ENCODE measurements around the gene DLGAP1. TPM values are rescaled to one million over a fixed set of nuclear protein-coding genes. Genes with fewer than 3 reads are reported as not detected.

The DLGAP1 gene
- total and polyA plus RNA-seq, 2 of the 4 experiments (the other 2 are of a cell fraction) = under 0.01 to 0.09 TPM

DNA sequence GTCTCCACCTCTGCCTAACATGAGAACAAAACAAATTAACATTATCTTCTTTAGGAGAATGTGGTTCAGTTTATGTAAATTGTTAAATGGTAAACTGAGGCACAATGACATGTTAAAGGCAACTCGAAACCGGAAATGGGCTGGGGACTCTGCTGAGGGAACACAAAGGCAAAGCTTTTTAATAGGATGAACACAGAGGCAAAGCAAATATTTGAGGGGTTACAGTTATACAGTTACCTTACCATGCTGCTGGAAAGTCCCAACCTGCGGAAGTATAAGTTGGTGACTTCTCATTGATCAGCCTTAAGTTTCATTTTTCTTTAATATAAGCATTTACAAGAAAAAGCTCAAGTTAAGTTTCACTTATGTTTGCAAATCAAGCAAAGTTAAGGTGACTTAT is 195.0 kb downstream of the DLGAP1 start:
- Histone ChIP-seq H2AK9ac (replicated peaks; ENCODE audit: low read depth, low read length, poor library complexity) (no peak overlapping the region), H2BK15ac (ENCODE audit: low read depth, low read length) (no peak overlapping the region), H3K36me3 (ENCODE audit: control insufficient read depth, insufficient read depth, low read length) (no peaks in the 10 kb centered on the region), H2BK20ac (ENCODE audit: low read depth, low read length) (no peak overlapping the region), H3K18ac (ENCODE audit: low read depth, low read length) (no peak overlapping the region), H3K23ac (ENCODE audit: low read depth, low read length) (no peak overlapping the region), H2AK5ac (ENCODE audit: low read depth, low read length) (no peak overlapping the region), H3K4ac (ENCODE audit: low read depth, low read length) (no peak overlapping the region), H3K27me3 (ENCODE audit: control insufficient read depth, insufficient read depth, low read length) (no peaks in the 10 kb centered on the region), H4K20me1 (ENCODE audit: insufficient read depth, low read length) (no peaks in the 10 kb centered on the region), H3K79me1 (ENCODE audit: low read depth in 1 of 2, low read length in 2 of 2) (no peaks in the 10 kb centered on the region), H4K91ac (ENCODE audit: insufficient read depth, low read depth, low read length) (no peak overlapping the region), H2AFZ (replicated peaks; ENCODE audit: low read length, poor library complexity) (no peak overlapping the region), H3K4me2 (ENCODE audit: low read depth, low read length) (no peak overlapping the region), H3K9ac (ENCODE audit: low read depth, low read length) (no peak overlapping the region), H4K8ac (ENCODE audit: low read depth in 2 of 2, low read length in 2 of 2) (no peak overlapping the region), H3K56ac (ENCODE audit: extremely low read depth, insufficient read depth, low read length) (no peak overlapping the region), H2BK5ac (ENCODE audit: low read depth, low read length, poor library complexity, severe bottlenecking) (no peak overlapping the region), H4K5ac (ENCODE audit: low read depth, low read length) (no peak overlapping the region), H3K14ac (replicated peaks; ENCODE audit: low read depth, low read length) (no peak overlapping the region), H3K9me3 (ENCODE audit: control insufficient read depth, insufficient read depth, low read length) (peaks cover 7% of the 10 kb centered on the region; the same call in 1 of the 2 replicates), H3K27ac (ENCODE audit: insufficient read depth, low read length) (no peak overlapping the region), H3K9me1 (ENCODE audit: insufficient read depth, low read length) (no peaks in the 10 kb centered on the region), H3K4me3 (ENCODE audit: insufficient read depth, low read depth, low read length) (no peak overlapping the region), H3K4me1 (ENCODE audit: control insufficient read depth, insufficient read depth, low read length) (no peaks in the 10 kb centered on the region), H2BK120ac (ENCODE audit: low read depth, low read length) (no peak overlapping the region)
- in situ Hi-C loops (cut with MboI; ENCODE audit: low sequenced_read_pairs) (no loop called here), dilution Hi-C loops (cut with HindIII; ENCODE audit: low sequenced_read_pairs, unreplicated experiment) (no loop called here), intact Hi-C loops (cut with micrococcal nuclease) (no loop called here)
- no peak for TF ChIP-seq FOS (IDR thresholded peaks at IDR 0.05; ENCODE audit: low read depth, low read length)
- no peak for TF ChIP-seq RFX5 (IDR thresholded peaks at IDR 0.05; ENCODE audit: low read depth, low read length)
- TF ChIP-seq CTCF (conservative IDR thresholded peaks at IDR 0.05; ENCODE audit: low read depth, low read length) = no peak
- TF ChIP-seq RCOR1 (IDR thresholded peaks at IDR 0.05; ENCODE audit: insufficient replicate concordance, low read length) = no peak
- no peak for TF ChIP-seq MXI1 (IDR thresholded peaks at IDR 0.05; ENCODE audit: borderline replicate concordance, low read depth, low read length)
- no peak for TF ChIP-seq USF2 (IDR thresholded peaks at IDR 0.05; ENCODE audit: low read depth, low read length)
- no peak for TF ChIP-seq RAD21 (IDR thresholded peaks at IDR 0.05; ENCODE audit: low read length)
- TF ChIP-seq POLR2A (IDR thresholded peaks at IDR 0.05; ENCODE audit: low read depth, low read length) = no peak
- TF ChIP-seq BHLHE40 (IDR thresholded peaks at IDR 0.05; ENCODE audit: low read depth, low read length) = no peak
- no peak for TF ChIP-seq CHD1 (IDR thresholded peaks at IDR 0.05; ENCODE audit: low read depth, low read length)
- TF ChIP-seq SMC3 (IDR thresholded peaks at IDR 0.05; ENCODE audit: low read depth, low read length) = no peak
- no peak for TF ChIP-seq MAZ (IDR thresholded peaks at IDR 0.05; ENCODE audit: borderline replicate concordance, low read depth, low read length)
- no peak for TF ChIP-seq MAFK (IDR thresholded peaks at IDR 0.05; ENCODE audit: low read depth, low read length)
- no peak for TF ChIP-seq NFE2L2 (IDR thresholded peaks at IDR 0.05; ENCODE audit: low read depth, low read length)
- TF ChIP-seq CEBPB (IDR thresholded peaks at IDR 0.05; ENCODE audit: low read depth, low read length) = no peak
- no peak for TF ChIP-seq ELK1 (IDR thresholded peaks at IDR 0.05; ENCODE audit: borderline replicate concordance, low read depth, low read length)
- no TSS peak for BruUV-seq (replicated peaks)
- no peak for ATAC-seq (ENCODE audit: low read depth)
- ChIA-PET CTCF (no interaction called here), POLR2A (ENCODE audit: unreplicated experiment) (no interaction called here)
- DNase-seq = no peak
- WGBS, 2 experiments (ENCODE audit: extremely low coverage in 2 of 2, insufficient read length in 1 of 2) = no CpG with 5 or more reads among the region's 3 CpGs
